Prostate gland (tissue), 2 donors: ENCODE measurements around the gene ZBTB5. TPM values are rescaled to one million over a fixed set of nuclear protein-coding genes. Genes with fewer than 3 reads are reported as not detected.

ENCODE experiments used
- DNase-seq: peaks from one replicate; pipeline ENCODE4 v3.0.0-alpha.2; 2019; ENCODE audit warnings: low spot score
- H3K27ac ChIP-seq, 2 donors: fragments of 200-600 bp; sonication (generic); 2 replicates each; pipeline ENCODE4 v1.5.1; 2017 to 2019
- H3K27me3 ChIP-seq: fragments of 200-600 bp; sonication (generic); replicated peaks from 2 replicates; pipeline ENCODE4 v1.5.1; 2019; ENCODE audit not compliant: insufficient read depth
- H3K36me3 ChIP-seq, 2 donors: fragments of 200-600 bp; sonication (generic); 1 replicate in 1 of 2; 2 replicates in 1 of 2; pipeline versions ENCODE4 v1.5.1 to v1.8.1; 2017 to 2019
- H3K4me1 ChIP-seq: fragments of 200-600 bp; sonication (generic); replicated peaks from 2 replicates; pipeline ENCODE4 v1.5.1; 2019
- H3K4me3 ChIP-seq, 2 donors: fragments of 200-600 bp; sonication (generic); 2 replicates each; pipeline ENCODE4 v1.5.1; 2017 to 2019
- H3K9me3 ChIP-seq: fragments of 200-600 bp; sonication (generic); 2 replicates; pipeline ENCODE4 v1.5.1; 2017
- CTCF ChIP-seq, 4 experiments: fragments of 200-600 bp in 2 of 4; fragments of 450-650 bp in 2 of 4; sonication (generic) in 2 of 4; IDR thresholded peaks; 1 replicate in 3 of 4; 2 replicates in 1 of 4; pipeline ENCODE4 v1.5.1; 2016 to 2019; ENCODE audit warnings: antibody characterized with exemption in 4 of 4, mild to moderate bottlenecking in 2 of 4, moderate library complexity in 2 of 4
- POLR2A ChIP-seq: fragments of 450-650 bp; IDR thresholded peaks from one replicate; pipeline ENCODE4 v1.6.1; 2016; ENCODE audit warnings: antibody characterized with exemption, mild to moderate bottlenecking
- POLR2AphosphoS5 ChIP-seq: sonication (generic); formaldehyde crosslinking; IDR thresholded peaks from one replicate; pipeline ENCODE4 v1.6.1; 2017; ENCODE audit warnings: antibody characterized with exemption
- WGBS: methylation state at CpG from one replicate; pipeline ENCODE4 v1.1.5; 2018; 5-methylcytosine and 5-hydroxymethylcytosine counted together
- intact Hi-C: fragments of 100-400 bp; cut with DNase I; formaldehyde crosslinking; loops from one replicate; pipeline ENCODE4 v1.14.2; 2022
- total RNA-seq, 2 donors: library from RNA; depleted of rRNA; stranded (reverse); fragments of >200 nt; gene quantifications; one replicate each; pipeline ENCODE4 v1.1.0, GENCODE V29; 2016

Gene ZBTB5
- total RNA-seq, 2 donors from 2014 or later: 17.8 to 26.6 TPM

GRCh38 chr9:37501957-37502596 is 36.8 kb upstream of the ZBTB5 start:
- H3K27ac ChIP-seq: no peak overlapping the region
- no peaks in the 10 kb centered on the region for H3K9me3 ChIP-seq
- DNase-seq: no peak
- intact Hi-C loops: no loop called here
- H3K4me3 ChIP-seq: no peak overlapping the region
- H3K4me1 ChIP-seq: no peaks in the 10 kb centered on the region
- TF ChIP-seq POLR2A (no peak), CTCF (IDR thresholded peaks at IDR 0.05) (no peak), POLR2AphosphoS5 (no peak)
- no peaks in the 10 kb centered on the region for H3K27me3 ChIP-seq
- WGBS: 64% methylated on average over 2 of the region's 2 CpGs
- peaks cover 0 to 3% of the 10 kb centered on the region in 2 donors for H3K36me3 ChIP-seq

GRCh38 chr9:37499297-37499696 is 34.0 kb upstream of the ZBTB5 start:
- H3K36me3 ChIP-seq: peaks cover 0 to 3% of the 10 kb centered on the region in 2 donors
- intact Hi-C loops: no loop called here

GRCh38 chr9:37498457-37498856 is 33.2 kb upstream of the ZBTB5 start:
- intact Hi-C loops: no loop called here
- Histone ChIP-seq H3K27me3 (no peaks in the 10 kb centered on the region), H3K4me3 (no peak overlapping the region), H3K27ac (no peak overlapping the region), H3K9me3 (no peaks in the 10 kb centered on the region), H3K36me3 (peaks cover 3% of the 10 kb centered on the region in 2 donors), H3K4me1 (no peaks in the 10 kb centered on the region)
- TF ChIP-seq POLR2A: no peak
- TF ChIP-seq POLR2AphosphoS5: no peak
- no peak for TF ChIP-seq CTCF (IDR thresholded peaks at IDR 0.05)
- no peak for DNase-seq
- WGBS: 62% methylated on average over 3 of the region's 3 CpGs

More at GRCh38 chr9:37499297-37499696, 34.0 kb upstream of the ZBTB5 start:
- Histone ChIP-seq H3K4me1 (no peaks in the 10 kb centered on the region), H3K27ac (no peak overlapping the region), H3K4me3 (no peak overlapping the region), H3K9me3 (no peaks in the 10 kb centered on the region), H3K27me3 (no peaks in the 10 kb centered on the region)
- DNase-seq: no peak
- WGBS: 91% methylated on average over 6 of the region's 6 CpGs
- TF ChIP-seq POLR2A (no peak), POLR2AphosphoS5 (no peak), CTCF (IDR thresholded peaks at IDR 0.05) (no peak)

GRCh38 chr9:37497320-37497719 is 32.1 kb upstream of the ZBTB5 start:
- peaks cover 3% of the 10 kb centered on the region in 2 donors for H3K36me3 ChIP-seq
- DNase-seq: no peak
- 93% methylated on average over 3 of the region's 3 CpGs for WGBS
- no peak overlapping the region for H3K27ac ChIP-seq
- no peak overlapping the region for H3K4me3 ChIP-seq
- intact Hi-C loops: no loop called here
- H3K27me3 ChIP-seq: no peaks in the 10 kb centered on the region
- no peaks in the 10 kb centered on the region for H3K9me3 ChIP-seq
- TF ChIP-seq POLR2AphosphoS5 (no peak), CTCF (IDR thresholded peaks at IDR 0.05) (no peak), POLR2A (no peak)
- no peaks in the 10 kb centered on the region for H3K4me1 ChIP-seq

GRCh38 chr9:37496020-37496419 is 30.8 kb upstream of the ZBTB5 start:
- Histone ChIP-seq H3K4me3 (no peak overlapping the region), H3K9me3 (no peaks in the 10 kb centered on the region), H3K36me3 (peaks cover 2 to 3% of the 10 kb centered on the region in 2 donors), H3K4me1 (no peaks in the 10 kb centered on the region), H3K27me3 (no peaks in the 10 kb centered on the region), H3K27ac (no peak overlapping the region)
- TF ChIP-seq POLR2A: no peak
- TF ChIP-seq CTCF (IDR thresholded peaks at IDR 0.05): no peak
- no peak for TF ChIP-seq POLR2AphosphoS5
- no peak for DNase-seq
- WGBS: 69% methylated on average over 4 of the region's 4 CpGs
- intact Hi-C loops: no loop called here
